ENCODE data around the gene C2orf78.
"Not testable (repeated sequence)": the region's sequence is repeated elsewhere in the genome, so short reads cannot be mapped to it uniquely, and the experiment has no call there.

The C2orf78 gene

DNA sequence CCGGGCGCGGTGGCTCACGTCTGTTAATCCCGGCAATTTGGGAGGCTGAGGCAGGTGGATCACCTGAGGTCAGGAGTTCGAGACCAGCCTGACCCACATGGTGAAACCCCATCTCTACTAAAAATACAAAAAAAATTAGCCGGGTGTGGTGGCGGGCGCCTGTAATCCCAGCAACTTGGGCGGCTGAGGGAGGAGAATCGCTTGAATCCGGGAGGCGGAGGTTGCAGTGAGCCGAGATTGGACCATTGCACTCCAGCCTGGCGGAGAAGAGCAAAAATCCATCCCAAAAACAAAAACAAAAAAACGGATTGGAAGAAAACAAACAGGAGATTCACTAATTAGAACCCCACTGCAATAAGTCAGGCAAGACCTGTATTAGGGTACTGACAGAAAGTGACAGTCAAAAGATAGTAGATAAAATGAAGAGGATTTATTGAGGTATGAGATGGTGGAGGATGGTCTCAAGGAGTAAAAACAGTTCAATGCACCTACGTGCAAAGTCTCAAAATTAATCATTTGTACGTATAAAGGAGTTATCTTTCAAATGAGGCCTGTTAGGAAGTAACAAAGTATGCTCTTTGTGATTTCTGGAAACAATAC lies 5.0 kb upstream of the C2orf78 start:
- in situ Hi-C loops (cut with MboI; ENCODE audit: low sequenced_read_pairs) = not testable (repeated sequence)

DNA sequence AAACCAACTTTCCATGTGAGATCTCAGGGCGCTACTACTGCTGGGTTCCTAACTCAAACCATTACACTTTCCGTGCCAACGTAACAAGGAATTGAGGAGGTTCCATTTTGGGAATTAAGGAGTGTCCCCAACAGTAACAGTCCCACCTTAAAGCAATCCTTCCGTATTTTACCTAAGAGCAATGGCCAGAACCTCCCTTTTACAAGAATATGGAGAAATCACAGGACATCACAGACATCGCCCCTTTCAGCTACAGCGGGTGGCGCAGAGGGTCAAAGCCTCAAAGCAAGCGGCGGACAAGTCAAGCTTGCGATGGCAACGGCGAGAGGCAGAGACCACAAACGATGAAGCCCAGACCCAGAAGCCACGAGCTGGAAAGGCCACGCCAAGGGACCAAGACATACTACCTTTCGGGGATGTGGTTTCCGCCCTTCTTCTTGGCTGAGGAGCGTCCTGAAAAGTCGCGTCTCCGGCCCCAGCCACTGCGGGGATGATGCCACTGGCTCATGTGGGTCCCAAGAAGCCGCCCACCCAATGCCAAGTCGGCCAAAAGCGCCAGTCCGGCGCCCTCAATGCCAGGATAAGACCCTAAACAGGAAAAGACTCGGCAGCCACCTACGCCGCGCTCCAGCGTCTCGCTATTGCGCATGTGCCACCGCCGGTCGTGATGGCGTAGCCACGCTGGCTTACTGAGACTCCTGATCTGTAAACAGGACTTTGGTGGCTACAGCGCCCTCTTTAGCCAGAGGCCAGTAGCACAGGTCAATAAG lies 4.3 kb upstream of the C2orf78 start, which contains the start of gene DUSP11:
DUSP11 (minus strand) TSS at position 637 of the 770 bp plus-strand sequence; CDS start at position 508, 129 bp downstream.
- in situ Hi-C loops (cut with MboI; ENCODE audit: low sequenced_read_pairs) = no loop called here

DNA sequence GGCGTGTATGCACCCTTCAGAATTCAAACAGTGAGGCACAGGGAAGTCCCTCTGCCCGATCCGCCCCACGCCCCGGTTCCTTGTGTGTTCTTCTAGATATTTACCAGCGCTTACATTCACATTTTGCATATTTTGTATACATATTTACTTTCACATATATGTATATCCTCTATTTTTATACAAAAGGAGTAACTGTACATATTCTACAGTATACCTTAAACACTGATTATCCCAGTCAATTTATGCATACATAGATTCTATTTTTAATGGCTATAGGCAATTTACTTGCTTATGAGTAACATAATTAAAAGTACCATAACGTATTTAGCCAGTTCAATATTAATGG lies 3.8 kb upstream of the C2orf78 start:
- in situ Hi-C loops (cut with MboI; ENCODE audit: low sequenced_read_pairs) = no loop called here

DNA sequence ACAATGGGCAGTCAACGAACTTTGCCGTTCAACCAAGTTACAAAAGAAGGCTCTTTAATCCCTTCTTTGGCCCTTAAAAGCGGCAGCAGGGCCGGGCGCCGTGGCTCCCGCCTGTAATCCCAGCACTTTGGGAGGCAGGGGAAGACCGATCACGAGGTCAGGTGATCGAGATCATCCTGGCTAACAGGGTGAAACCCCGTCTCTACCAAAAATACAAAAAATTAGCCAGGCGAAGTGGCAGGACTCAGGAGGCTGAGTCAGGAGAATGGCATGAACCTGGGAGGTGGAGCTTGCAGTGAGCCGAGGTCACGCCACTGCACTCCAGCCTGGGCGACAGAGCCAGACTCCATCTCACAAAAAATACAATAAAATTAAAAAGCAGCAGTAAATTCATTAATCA lies 581 bp upstream of the C2orf78 start:
- in situ Hi-C loops (cut with MboI; ENCODE audit: low sequenced_read_pairs) = not testable (repeated sequence)

DNA sequence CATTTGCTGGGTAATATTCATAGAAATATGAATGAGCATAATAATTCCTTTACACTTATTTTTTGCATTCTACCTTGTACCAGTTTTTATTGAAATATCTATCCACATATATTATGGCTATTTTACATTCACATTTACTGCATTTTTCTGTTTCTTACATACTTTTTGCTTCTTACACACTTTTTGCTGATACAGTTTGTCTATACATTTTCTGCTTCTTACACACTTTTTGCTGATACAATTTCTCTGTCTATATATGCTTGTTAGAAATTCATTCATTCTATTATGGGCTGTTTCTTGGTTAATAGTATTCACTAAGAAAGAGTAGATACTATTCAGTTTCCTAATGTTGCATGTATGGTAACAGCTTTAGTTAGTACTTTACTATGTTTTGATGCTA lies 27.9 kb downstream of the C2orf78 start:
- in situ Hi-C loops (cut with MboI; ENCODE audit: low sequenced_read_pairs) = no loop called here

DNA sequence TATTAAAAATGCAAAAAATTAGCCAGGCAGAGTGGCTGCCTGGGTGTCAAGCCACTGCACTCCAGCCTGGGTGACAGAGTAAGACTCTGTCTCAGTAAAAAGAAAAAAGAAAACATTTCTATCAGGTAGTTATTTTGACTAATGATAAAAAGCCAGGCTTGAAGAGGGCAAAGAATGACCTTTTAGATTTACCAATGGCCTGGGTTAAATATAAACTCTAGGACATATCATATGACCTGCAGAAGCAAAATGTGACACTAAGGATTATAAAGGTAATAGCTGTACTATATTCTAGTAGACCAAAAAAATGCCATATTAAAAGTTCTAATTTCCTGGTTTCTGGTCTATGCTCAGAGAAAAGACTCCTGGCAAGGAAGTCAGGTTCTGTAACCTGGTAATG lies 28.7 kb downstream of the C2orf78 start:
- in situ Hi-C loops (cut with MboI; ENCODE audit: low sequenced_read_pairs) = no loop called here

DNA sequence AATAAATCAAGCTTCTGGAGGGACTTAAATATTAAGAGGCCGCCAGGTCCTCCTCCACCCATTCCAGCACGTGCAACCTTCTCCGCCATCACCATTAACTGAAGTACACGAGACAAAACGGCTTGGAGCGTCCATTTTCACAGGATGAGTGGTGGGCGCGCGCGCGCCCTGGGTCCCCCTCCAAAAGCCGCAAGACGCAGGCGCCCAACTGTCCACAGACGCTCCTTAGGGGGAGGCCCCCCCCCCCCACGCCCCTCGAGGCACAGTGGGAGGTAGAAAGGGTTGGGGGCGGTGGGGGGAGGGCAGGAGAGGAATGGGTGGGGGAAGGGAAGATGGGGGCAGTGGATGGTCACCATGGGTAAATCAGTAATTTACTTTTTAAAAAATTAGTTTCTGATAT lies 34.3 kb downstream of the C2orf78 start:
- in situ Hi-C loops (cut with MboI; ENCODE audit: low sequenced_read_pairs) = no loop called here

DNA sequence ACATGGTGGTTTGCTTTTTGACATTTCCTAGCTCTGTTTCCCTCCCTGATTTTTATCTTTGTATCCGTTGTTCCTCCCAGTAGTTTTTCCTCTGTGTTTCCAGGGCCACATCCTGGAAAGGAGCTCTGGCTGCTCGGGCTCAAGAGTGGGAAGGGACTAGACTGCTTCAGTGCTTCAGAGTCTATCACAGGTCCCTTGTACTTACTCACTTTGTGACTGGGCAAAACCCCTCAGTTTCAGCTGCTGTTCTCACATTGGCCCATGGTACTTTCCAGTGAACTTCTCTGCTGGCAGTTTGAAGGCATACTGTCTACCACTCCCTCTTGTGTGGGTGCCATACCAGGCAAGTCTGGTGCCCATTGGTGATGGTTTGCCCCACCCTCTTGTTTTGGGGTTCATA lies 37.2 kb downstream of the C2orf78 start:
- in situ Hi-C loops (cut with MboI; ENCODE audit: low sequenced_read_pairs) = no loop called here

DNA sequence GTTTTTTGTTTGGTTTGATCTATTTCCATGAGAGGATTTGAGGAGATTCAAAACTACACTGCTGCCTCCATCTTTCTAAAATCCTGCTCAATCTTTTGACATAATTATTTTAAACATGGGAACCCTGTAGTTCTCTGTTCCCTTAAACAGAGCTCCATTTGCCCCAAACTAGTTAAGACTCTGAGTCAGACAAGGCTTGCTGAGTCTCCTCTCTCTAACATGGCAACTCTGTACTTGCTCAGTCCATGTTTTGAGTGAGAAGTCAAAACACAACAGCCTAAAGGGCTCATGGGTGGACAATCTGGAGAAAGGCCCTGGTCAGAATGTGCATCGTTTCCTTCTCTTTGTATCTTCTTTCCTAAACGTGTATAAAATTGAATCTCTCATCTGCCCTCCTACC lies 37.7 kb downstream of the C2orf78 start:
- in situ Hi-C loops (cut with MboI; ENCODE audit: low sequenced_read_pairs) = no loop called here

DNA sequence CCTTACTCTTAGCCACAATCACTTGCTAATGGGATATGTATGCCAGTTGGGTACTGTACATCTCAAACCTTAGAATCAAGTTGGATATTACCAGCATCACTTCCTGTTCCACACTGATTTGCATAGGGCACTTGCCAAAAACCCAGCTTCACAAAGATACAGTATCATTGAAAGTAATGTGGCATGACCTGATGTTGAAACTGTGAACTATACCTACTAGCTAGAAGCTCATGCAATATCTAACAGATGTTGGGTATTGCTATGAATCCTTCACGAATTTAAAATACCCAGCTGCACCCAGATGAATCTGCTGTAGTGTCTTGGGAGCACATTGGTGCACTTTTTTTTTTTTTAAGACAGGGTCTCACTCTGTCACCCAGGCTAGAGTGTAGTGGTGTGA lies 38.3 kb downstream of the C2orf78 start:
- in situ Hi-C loops (cut with MboI; ENCODE audit: low sequenced_read_pairs) = no loop called here

DNA sequence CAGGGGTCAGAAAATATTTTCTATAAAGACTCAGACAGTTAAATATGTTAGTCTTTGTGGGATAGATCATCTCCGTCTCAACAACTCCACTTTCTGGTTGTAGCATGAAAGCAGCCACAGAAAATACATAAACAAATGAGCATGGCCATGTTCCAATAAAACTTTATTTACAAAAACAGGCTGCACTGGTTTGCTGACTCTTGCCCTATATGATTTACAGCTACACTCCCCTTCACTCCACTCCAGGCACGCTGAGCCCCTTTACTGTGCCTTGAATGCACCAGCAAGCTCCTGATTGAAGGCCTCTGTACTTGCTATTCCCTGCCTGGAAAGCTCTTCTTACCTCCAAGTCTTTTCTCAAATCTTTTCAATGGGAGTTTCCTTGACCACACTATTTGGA lies 39.0 kb downstream of the C2orf78 start:
- in situ Hi-C loops (cut with MboI; ENCODE audit: low sequenced_read_pairs) = no loop called here

DNA sequence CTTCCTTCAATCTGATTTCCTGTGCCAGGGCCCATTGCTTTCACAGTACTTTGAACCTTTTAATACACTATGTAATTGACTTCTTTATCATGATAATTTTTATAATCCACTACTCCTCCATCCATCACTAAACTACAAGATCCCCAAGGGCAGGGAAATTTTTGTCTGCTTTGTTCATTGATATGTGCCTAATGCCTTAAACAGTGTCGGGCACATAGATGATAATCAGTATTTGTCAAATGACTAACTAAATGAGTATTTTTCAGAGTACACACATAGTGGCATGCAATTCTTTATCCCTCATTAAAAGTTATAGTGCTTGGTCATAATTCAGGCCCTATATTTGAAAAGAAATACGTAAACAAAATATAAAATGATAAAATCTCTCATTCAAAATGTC lies 39.4 kb downstream of the C2orf78 start:
- in situ Hi-C loops (cut with MboI; ENCODE audit: low sequenced_read_pairs) = no loop called here

DNA sequence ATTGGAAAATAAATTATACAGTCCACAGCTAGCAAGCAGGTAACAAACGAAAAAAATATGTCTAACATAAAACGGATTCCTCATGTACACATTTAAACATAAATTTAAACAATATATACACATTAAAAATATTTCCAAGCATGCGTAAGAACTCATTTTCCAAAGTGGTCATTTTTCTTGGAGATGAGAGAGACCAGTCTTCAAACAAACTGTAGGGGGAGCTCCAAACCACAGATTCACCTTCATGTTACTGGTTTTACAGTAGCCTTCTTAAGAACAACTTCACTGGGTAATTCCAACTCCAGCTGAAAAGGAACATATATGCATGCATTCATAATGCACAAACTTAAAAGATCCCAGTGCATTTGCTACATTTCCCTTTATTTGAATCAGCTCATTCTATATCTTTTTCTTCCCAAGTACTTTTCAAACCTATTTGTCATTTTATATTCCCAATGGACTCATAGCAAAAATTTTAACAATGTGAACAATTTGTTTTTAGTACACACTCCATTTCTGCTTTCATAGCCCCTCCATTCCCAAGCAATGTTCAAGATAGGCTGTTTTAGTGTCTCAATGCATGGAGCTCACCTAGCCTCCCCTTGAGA lies 40.0 kb downstream of the C2orf78 start:
- in situ Hi-C loops (cut with MboI; ENCODE audit: low sequenced_read_pairs) = no loop called here

DNA sequence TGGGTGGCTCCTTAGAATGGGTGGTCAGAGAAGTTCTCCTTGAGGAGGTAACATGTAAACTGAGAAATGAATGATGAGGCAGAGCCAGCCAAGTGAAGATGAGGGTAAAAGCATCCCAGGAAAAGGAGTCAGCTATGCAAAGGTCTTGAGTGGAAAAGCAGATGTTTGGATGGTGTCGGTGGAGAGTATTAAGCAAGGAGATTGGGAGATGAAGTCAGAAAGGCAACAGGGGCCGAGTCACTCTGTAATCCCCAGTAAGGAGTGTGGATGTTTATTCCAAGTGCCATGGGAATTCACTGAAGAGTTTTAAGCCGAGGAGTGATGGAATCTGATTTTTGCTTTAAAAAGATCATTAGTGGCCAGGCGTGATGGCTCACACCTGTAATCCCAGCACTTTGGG lies 41.4 kb downstream of the C2orf78 start:
- in situ Hi-C loops (cut with MboI; ENCODE audit: low sequenced_read_pairs) = no loop called here

DNA sequence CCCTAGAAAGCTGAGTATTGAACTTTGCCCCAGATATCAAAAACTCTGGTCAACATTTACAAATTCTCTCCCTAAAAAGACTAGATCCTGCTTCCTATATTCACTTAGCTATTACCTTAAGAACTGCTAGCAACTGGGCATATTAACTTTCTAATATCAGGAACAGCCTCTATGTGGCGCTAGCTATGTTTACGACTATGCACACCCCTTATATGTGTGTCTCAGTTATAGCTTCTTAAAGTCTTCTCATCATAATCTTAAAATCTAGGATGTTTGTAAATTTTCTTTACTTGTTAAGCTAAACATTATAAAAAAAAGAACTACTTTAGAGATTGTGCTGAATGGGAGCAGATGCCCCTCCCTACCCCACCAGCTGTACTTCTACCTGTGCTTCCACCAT lies 43.0 kb downstream of the C2orf78 start:
- in situ Hi-C loops (cut with MboI; ENCODE audit: low sequenced_read_pairs) = no loop called here

DNA sequence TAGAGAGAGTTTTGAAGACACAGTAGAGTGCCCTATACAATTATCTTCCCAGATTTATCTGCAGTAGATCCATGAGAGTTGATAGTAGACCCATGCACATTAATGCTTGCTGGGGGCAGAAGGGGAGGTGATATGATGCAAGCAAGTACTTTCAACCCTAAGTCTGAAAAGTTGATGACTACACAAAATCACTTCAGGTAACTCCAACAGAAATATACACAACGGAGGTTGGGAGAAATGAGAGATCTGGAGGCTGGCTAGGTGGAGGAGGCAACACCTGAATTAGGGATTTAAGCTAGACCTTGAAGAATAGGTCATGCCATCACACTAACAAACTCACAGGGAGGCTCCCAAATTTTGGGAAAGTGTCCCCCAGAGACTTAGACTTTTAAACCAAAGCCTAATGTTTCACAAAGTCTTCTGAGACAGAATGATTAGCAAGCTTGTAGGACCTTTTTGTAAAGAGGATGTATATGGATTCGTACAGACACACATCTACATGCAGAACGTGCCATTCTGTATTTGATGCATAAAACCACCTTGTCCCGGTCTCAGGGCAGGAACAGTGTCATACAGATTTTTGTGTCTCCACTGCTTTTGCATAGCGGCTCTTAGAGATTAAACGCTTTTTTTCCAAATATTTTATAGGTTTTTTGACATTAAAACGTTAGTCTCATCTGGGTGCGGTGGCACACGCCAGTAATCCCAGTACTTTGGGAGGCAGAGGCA lies 43.8 kb downstream of the C2orf78 start:
- in situ Hi-C loops (cut with MboI; ENCODE audit: low sequenced_read_pairs) = no loop called here

DNA sequence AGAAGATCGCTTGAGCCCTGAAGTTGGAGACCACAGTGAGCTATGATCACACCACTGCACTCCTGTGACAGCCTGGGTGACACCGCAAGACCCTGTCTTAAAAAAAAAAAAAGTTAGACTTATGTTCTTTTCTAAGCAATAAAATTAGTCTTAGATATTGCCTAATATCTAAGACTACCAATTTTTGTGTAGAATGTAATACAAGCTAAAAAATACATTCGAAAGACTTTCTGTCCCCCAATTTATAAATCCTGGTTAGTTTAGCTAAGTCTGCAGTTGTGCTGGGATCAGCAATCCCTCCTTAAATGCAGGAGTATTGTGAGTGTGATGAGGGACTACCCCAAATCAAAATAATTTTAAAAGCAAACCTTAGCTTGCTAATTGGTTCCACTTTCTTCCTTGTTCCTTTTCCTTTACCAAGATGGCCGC lies 44.4 kb downstream of the C2orf78 start:
- in situ Hi-C loops (cut with MboI; ENCODE audit: low sequenced_read_pairs) = no loop called here

DNA sequence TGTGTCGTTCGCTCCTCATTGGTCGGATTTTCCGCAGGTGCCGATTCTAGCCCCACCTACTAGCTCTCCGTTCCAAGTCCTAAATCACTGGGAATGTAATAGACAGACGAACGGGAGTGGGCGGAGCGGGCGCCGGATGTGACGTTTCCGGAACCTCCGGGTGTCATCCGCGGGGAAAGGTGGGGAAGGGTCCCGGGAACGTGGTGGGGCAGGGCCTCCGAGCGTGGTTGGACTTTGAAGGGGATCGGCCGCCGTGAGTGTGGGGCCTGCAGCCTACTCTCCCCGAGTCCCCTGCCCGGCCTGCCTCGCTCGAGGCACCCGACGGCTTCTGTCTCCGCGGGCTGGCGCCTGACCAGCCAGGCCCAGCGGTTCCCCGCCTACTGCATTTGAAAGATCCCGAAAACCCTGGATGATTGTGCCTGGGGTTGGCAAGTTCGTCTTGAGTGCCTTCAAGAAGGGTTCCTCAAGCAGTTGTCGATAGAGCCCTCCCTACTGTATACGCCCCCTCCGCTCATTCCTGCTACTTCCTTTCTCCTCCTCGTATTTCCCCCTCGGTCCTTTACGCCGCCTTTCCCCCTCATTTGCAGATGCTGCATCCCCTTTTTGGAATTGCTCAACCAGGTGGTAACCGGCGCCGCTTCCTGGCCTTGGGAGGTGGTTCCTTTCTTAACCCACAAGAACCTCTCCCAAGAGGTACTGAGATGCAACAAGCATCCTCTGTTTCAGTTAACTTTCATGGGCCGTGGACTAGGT lies 45.0 kb downstream of the C2orf78 start, which contains the start of gene STAMBP:
STAMBP (plus strand) TSS at position 144 of the 753 bp plus-strand sequence. CDS start 1,896 bp downstream, outside the sequence.
- in situ Hi-C loops (cut with MboI; ENCODE audit: low sequenced_read_pairs) = no loop called here

DNA sequence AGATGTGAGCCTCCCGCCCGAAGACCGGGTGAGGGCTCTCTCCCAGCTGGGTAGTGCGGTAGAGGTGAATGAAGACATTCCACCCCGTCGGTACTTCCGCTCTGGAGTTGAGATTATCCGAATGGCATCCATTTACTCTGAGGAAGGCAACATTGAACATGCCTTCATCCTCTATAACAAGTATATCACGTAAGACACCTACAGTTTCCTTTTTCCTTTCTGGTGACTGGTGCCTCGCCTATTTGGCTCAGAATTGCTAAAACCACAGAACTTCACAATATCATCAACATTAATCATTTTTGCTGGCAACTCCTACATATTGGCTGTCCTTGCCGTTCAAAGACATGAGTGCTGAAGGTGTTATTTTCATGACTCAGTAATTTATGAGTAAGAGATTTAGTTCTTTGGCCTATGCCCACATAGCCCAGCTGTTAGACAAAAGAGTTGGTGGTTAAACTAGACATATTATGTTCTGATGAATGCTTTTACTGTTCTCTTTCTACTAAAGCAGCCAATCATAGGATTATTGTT lies 47.0 kb downstream of the C2orf78 start:
- in situ Hi-C loops (cut with MboI; ENCODE audit: low sequenced_read_pairs) = no loop called here

DNA sequence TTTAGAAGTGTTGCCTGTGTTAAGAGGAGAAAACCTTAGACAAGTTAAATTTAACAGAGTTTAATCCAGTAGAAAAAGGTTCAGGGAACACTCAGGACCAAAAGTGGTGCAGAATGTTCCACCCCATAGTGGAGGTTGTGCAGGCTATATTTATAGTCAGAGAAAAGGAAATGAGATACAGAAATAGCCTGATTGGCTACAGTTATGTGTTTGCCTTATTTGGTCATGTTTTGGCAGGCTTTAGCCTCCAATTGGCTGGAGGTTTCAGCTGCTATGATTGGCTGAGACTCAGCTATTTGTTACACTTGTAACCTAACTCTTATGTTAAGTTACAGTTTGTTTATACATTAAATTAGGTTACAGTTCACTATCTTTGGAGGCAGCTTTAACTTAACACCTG lies 48.9 kb downstream of the C2orf78 start:
- in situ Hi-C loops (cut with MboI; ENCODE audit: low sequenced_read_pairs) = no loop called here

Data from HL-60/S4 treated with phorbol 12-myristate 13-acetate at 8.2 ng/mL for 4 days and 3 days (cell line).